ENCODE results near the gene MED13L.
"Not testable (repeated sequence)": the region's sequence is repeated elsewhere in the genome, so short reads cannot be mapped to it uniquely, and the experiment has no call there.

MED13L gene

GRCh38 chr12:116248930-116249329, 28.6 kb downstream of the MED13L start:
- H3K27ac Mint-ChIP-seq = no peak overlapping the region
- H3K4me3 Mint-ChIP-seq = peak overlapping the region; percentile 19
- peaks cover 6% of the 10 kb centered on the region for H3K9me3 Mint-ChIP-seq
- H3K36me3 Mint-ChIP-seq = peaks cover 16% of the 10 kb centered on the region
- no peaks in the 10 kb centered on the region for H3K27me3 Mint-ChIP-seq
- H3K4me1 Mint-ChIP-seq = peaks cover 76% of the 10 kb centered on the region

GRCh38 chr12:116248433-116248832, 29.1 kb downstream of the MED13L start:
- Mint-ChIP-seq H3K27ac (no peak overlapping the region), H3K27me3 (no peaks in the 10 kb centered on the region), H3K4me3 (no peak overlapping the region), H3K9me3 (peaks cover 6% of the 10 kb centered on the region), H3K36me3 (peaks cover 16% of the 10 kb centered on the region), H3K4me1 (peaks cover 79% of the 10 kb centered on the region)

GRCh38 chr12:116247377-116247776, 30.1 kb downstream of the MED13L start:
- no peak overlapping the region for H3K4me3 Mint-ChIP-seq
- no peak overlapping the region for H3K27ac Mint-ChIP-seq
- H3K9me3 Mint-ChIP-seq = peaks cover 3% of the 10 kb centered on the region
- H3K36me3 Mint-ChIP-seq = peaks cover 14% of the 10 kb centered on the region
- peaks cover 79% of the 10 kb centered on the region for H3K4me1 Mint-ChIP-seq
- no peaks in the 10 kb centered on the region for H3K27me3 Mint-ChIP-seq

- peak overlapping the region; percentile 9 for H3K27ac Mint-ChIP-seq
- no peaks in the 10 kb centered on the region for H3K9me3 Mint-ChIP-seq
- H3K36me3 Mint-ChIP-seq = peaks cover 8% of the 10 kb centered on the region
- H3K4me1 Mint-ChIP-seq = peaks cover 72% of the 10 kb centered on the region
- peak overlapping the region; percentile 36 for H3K4me3 Mint-ChIP-seq
- no peaks in the 10 kb centered on the region for H3K27me3 Mint-ChIP-seq
These were observed 30.9 kb downstream of the MED13L start for GRCh38 chr12:116246490-116247179.

GRCh38 chr12:116245189-116245588, 32.3 kb downstream of the MED13L start:
- H3K36me3 Mint-ChIP-seq = peaks cover 8% of the 10 kb centered on the region
- H3K4me3 Mint-ChIP-seq = peak overlapping the region; percentile 26
- peaks cover 79% of the 10 kb centered on the region for H3K4me1 Mint-ChIP-seq
- H3K27ac Mint-ChIP-seq = no peak overlapping the region
- H3K27me3 Mint-ChIP-seq = no peaks in the 10 kb centered on the region
- H3K9me3 Mint-ChIP-seq = no peaks in the 10 kb centered on the region

- Mint-ChIP-seq H3K4me3 (peak overlapping the region; percentile 27), H3K36me3 (peaks cover 4% of the 10 kb centered on the region), H3K4me1 (peaks cover 82% of the 10 kb centered on the region), H3K27ac (peak overlapping the region; percentile 88), H3K9me3 (no peaks in the 10 kb centered on the region), H3K27me3 (no peaks in the 10 kb centered on the region)
These were observed 32.9 kb downstream of the MED13L start for GRCh38 chr12:116244474-116245090.

GRCh38 chr12:116244001-116244400, 33.5 kb downstream of the MED13L start:
- H3K27ac Mint-ChIP-seq = peak overlapping the region; percentile 88
- no peaks in the 10 kb centered on the region for H3K9me3 Mint-ChIP-seq
- H3K4me3 Mint-ChIP-seq = no peak overlapping the region
- H3K27me3 Mint-ChIP-seq = no peaks in the 10 kb centered on the region
- H3K4me1 Mint-ChIP-seq = peaks cover 81% of the 10 kb centered on the region
- peaks cover 2% of the 10 kb centered on the region for H3K36me3 Mint-ChIP-seq

- Mint-ChIP-seq H3K27ac (peak overlapping the region; percentile 68), H3K36me3 (peaks cover 2% of the 10 kb centered on the region), H3K4me1 (peaks cover 78% of the 10 kb centered on the region), H3K9me3 (no peaks in the 10 kb centered on the region), H3K4me3 (no peak overlapping the region), H3K27me3 (no peaks in the 10 kb centered on the region)
These were observed 34.8 kb downstream of the MED13L start for GRCh38 chr12:116242740-116243139.

GRCh38 chr12:116241157-116241759, 36.2 kb downstream of the MED13L start:
- Mint-ChIP-seq H3K27ac (peak overlapping the region; percentile 23), H3K36me3 (peaks cover 2% of the 10 kb centered on the region), H3K4me3 (peak overlapping the region; percentile 11), H3K27me3 (no peaks in the 10 kb centered on the region), H3K9me3 (no peaks in the 10 kb centered on the region), H3K4me1 (peaks cover 80% of the 10 kb centered on the region)

- H3K36me3 Mint-ChIP-seq, H3K9me3 Mint-ChIP-seq, H3K27me3 Mint-ChIP-seq, H3K4me3 Mint-ChIP-seq: not testable (repeated sequence)
- peak overlapping the region; percentile 62 for H3K27ac Mint-ChIP-seq
- peaks cover 64% of the 10 kb centered on the region for H3K4me1 Mint-ChIP-seq
These were observed 38.8 kb downstream of the MED13L start for GRCh38 chr12:116238570-116239119.

- Mint-ChIP-seq H3K4me3 (no peak overlapping the region), H3K36me3 (peaks cover 4% of the 10 kb centered on the region), H3K4me1 (peaks cover 64% of the 10 kb centered on the region), H3K27ac (peak overlapping the region; percentile 35), H3K9me3 (no peaks in the 10 kb centered on the region), H3K27me3 (no peaks in the 10 kb centered on the region)
These were observed 39.3 kb downstream of the MED13L start for GRCh38 chr12:116238149-116238548.

- H3K4me1 Mint-ChIP-seq = peaks cover 59% of the 10 kb centered on the region
- no peaks in the 10 kb centered on the region for H3K9me3 Mint-ChIP-seq
- H3K27ac Mint-ChIP-seq = peak overlapping the region; percentile 94
- peaks cover 4% of the 10 kb centered on the region for H3K36me3 Mint-ChIP-seq
- H3K27me3 Mint-ChIP-seq = no peaks in the 10 kb centered on the region
- no peak overlapping the region for H3K4me3 Mint-ChIP-seq
These were observed 40.5 kb downstream of the MED13L start for GRCh38 chr12:116236976-116237375.

GRCh38 chr12:116236148-116236731, 41.3 kb downstream of the MED13L start:
- Mint-ChIP-seq H3K9me3 (no peaks in the 10 kb centered on the region), H3K27ac (peak overlapping the region; percentile 55), H3K36me3 (peaks cover 2% of the 10 kb centered on the region), H3K4me1 (peaks cover 56% of the 10 kb centered on the region), H3K27me3 (no peaks in the 10 kb centered on the region), H3K4me3 (peak overlapping the region; percentile 26)

GRCh38 chr12:116234148-116234547, 43.3 kb downstream of the MED13L start:
- not testable (repeated sequence) for H3K36me3 Mint-ChIP-seq, H3K27me3 Mint-ChIP-seq, H3K9me3 Mint-ChIP-seq, H3K27ac Mint-ChIP-seq, H3K4me3 Mint-ChIP-seq
- peaks cover 47% of the 10 kb centered on the region for H3K4me1 Mint-ChIP-seq

- Mint-ChIP-seq H3K27ac (no peak overlapping the region), H3K9me3 (no peaks in the 10 kb centered on the region), H3K4me1 (peaks cover 47% of the 10 kb centered on the region), H3K4me3 (no peak overlapping the region), H3K36me3 (peaks cover 9% of the 10 kb centered on the region), H3K27me3 (no peaks in the 10 kb centered on the region)
These were observed 43.8 kb downstream of the MED13L start for GRCh38 chr12:116233669-116234068.

- Mint-ChIP-seq H3K27ac (no peak overlapping the region), H3K4me1 (peaks cover 31% of the 10 kb centered on the region), H3K4me3 (no peak overlapping the region), H3K27me3 (no peaks in the 10 kb centered on the region), H3K9me3 (no peaks in the 10 kb centered on the region), H3K36me3 (peaks cover 20% of the 10 kb centered on the region)
These were observed 49.7 kb downstream of the MED13L start for GRCh38 chr12:116227811-116228210.
